K562 (cell line): ENCODE measurements around the gene PPP2R2D. TPM values are rescaled to one million over a fixed set of nuclear protein-coding genes. Genes with fewer than 3 reads are reported as not detected.

Source experiments
- ATAC-seq: fragments of 200-7000 bp; cut with Tn5 transposase; 3 replicates; pipeline ENCODE4 v1.9.1; 2020; ENCODE audit warnings: moderate library complexity
- BruUV-seq: library from RNA; stranded (reverse); fragments of 400-500 nt; replicated peaks from 2 replicates; lab custom pipeline; 2021; lab: Mats Ljungman, UMichigan
- CTCF ChIA-PET: fragments of 300-600 bp; formaldehyde crosslinking; extraction: SDS; loops from one replicate; lab custom pipeline; 2021; ENCODE audit warnings: low intra/inter-chr PET ratio; lab: Yijun Ruan, JAX
- POLR2A ChIA-PET: fragments of 300-600, 350-650 bp; sonication (Branson Sonifier 250); formaldehyde crosslinking; extraction: SDS; loops from one replicate; lab custom pipeline; 2021; ENCODE audit warnings: antibody characterized with exemption, inconsistent platforms; lab: Yijun Ruan, JAX
- DNase-seq, 4 experiments: peaks; one replicate each; pipeline versions ENCODE4 v3.0.0 to v3.0.0-alpha.2; 2011 to 2018; ENCODE audit warnings: low spot score in 3 of 4, mixed read lengths in 3 of 4; ENCODE audit errors: extremely low read depth in 1 of 4
- FAIRE-seq: peaks from 2 replicates; lab custom pipeline; 2011; peaks lifted over from hg19 to GRCh38; lab: Jason Lieb, UNC
- H2AFZ ChIP-seq: 2 replicates; pipeline ENCODE4 v1.6.0; 2011; ENCODE audit warnings: low read depth, low read length, control low read depth, inconsistent platforms
- H3K27ac ChIP-seq: fragments of 200-600 bp; 3 replicates; pipeline ENCODE4 v1.8.0; 2011; ENCODE audit warnings: low read depth, mild to moderate bottlenecking, control low read depth, inconsistent platforms, low read length, moderate library complexity, mixed read lengths; ENCODE audit errors: extremely low read depth
- H3K27me3 ChIP-seq, 2 experiments: fragments of 300-600 bp in 1 of 2; 2 replicates in 1 of 2; 3 replicates in 1 of 2; pipeline versions ENCODE4 v1.6.0 to v1.8.0; 2011; ENCODE audit warnings: inconsistent platforms in 2 of 2, low read length in 2 of 2, mild to moderate bottlenecking in 1 of 2, mixed read lengths in 1 of 2, moderate library complexity in 1 of 2; ENCODE audit not compliant: control insufficient read depth in 2 of 2, insufficient read depth in 2 of 2
- H3K36me3 ChIP-seq: fragments of 300-600 bp; 3 replicates; pipeline ENCODE4 v1.8.0; 2011; ENCODE audit warnings: mild to moderate bottlenecking, low read length, inconsistent platforms; ENCODE audit not compliant: control insufficient read depth, insufficient read depth
- H3K4me1 ChIP-seq, 2 experiments: fragments of 200-600 bp in 1 of 2; replicated peaks in 1 of 2; 2 replicates in 1 of 2; 3 replicates in 1 of 2; pipeline versions ENCODE4 v1.5.1 to v1.8.0; 2011; ENCODE audit warnings: inconsistent platforms in 2 of 2, low read length in 2 of 2, mild to moderate bottlenecking in 1 of 2, mixed read lengths in 1 of 2, moderate library complexity in 1 of 2; ENCODE audit not compliant: control insufficient read depth in 2 of 2, insufficient read depth in 2 of 2
- H3K4me2 ChIP-seq: 2 replicates; pipeline ENCODE4 v1.6.1; 2011; ENCODE audit warnings: low read length, control low read depth, inconsistent platforms, mixed read lengths; ENCODE audit not compliant: insufficient read depth
- H3K4me3 ChIP-seq: fragments of 200-600 bp; sonication (generic), shearing (Covaris generic); 2 replicates; pipeline ENCODE4 v1.5.1; 2016; ENCODE audit warnings: control low read depth, inconsistent platforms
- H3K79me2 ChIP-seq: fragments of 200-600 bp; 3 replicates; pipeline ENCODE4 v1.8.0; 2011; ENCODE audit warnings: low read length, inconsistent platforms; ENCODE audit not compliant: control insufficient read depth, insufficient read depth
- H3K9ac ChIP-seq, 2 experiments: 2 replicates each; pipeline versions ENCODE4 v1.6.0 to v1.6.1; 2011; ENCODE audit warnings: low read depth in 2 of 2, low read length in 2 of 2, control low read depth in 1 of 2, inconsistent platforms in 1 of 2, mild to moderate bottlenecking in 1 of 2, mixed read lengths in 1 of 2; ENCODE audit not compliant: insufficient read depth in 1 of 2
- H3K9me1 ChIP-seq: one replicate; pipeline ENCODE4 v1.6.0; 2011; ENCODE audit warnings: inconsistent platforms, mild to moderate bottlenecking, low read length, moderate library complexity; ENCODE audit not compliant: control insufficient read depth, insufficient read depth
- H3K9me3 ChIP-seq: replicated peaks from 2 replicates; pipeline ENCODE4 v1.5.1; 2011; ENCODE audit warnings: low read depth, low read length, inconsistent platforms; ENCODE audit not compliant: control insufficient read depth, insufficient read depth
- H4K20me1 ChIP-seq: replicated peaks from 2 replicates; pipeline ENCODE4 v1.6.1; 2011; ENCODE audit warnings: low read length, inconsistent platforms, mixed read lengths; ENCODE audit not compliant: control insufficient read depth, insufficient read depth
- BHLHE40 ChIP-seq: IDR thresholded peaks from 2 replicates; pipeline ENCODE4 v1.6.1; 2011; ENCODE audit warnings: low read length, improper control_type of control experiment
- CHCHD3 ChIP-seq: fragments of 250-450 bp; sonication (Bioruptor Pico); IDR thresholded peaks from 2 replicates; pipeline ENCODE4 v2.1.2; 2022; ENCODE audit warnings: mild to moderate bottlenecking
- ETV1 ChIP-seq: fragments of 450-650 bp; conservative IDR thresholded peaks from 2 replicates; pipeline ENCODE4 v1.6.1; 2016; ENCODE audit warnings: missing genetic modification characterization, control low read depth, low read depth, missing compliant biosample characterization
- HMG20A ChIP-seq: fragments of 450-650 bp; formaldehyde crosslinking; conservative IDR thresholded peaks from 2 replicates; pipeline ENCODE4 v1.4.0; 2020; ENCODE audit warnings: mild to moderate bottlenecking, mixed read lengths
- KDM2B ChIP-seq: fragments of 250-450 bp; sonication (Bioruptor Pico); IDR thresholded peaks from 2 replicates; pipeline ENCODE4 v1.8.0; 2021; ENCODE audit warnings: mild to moderate bottlenecking, moderate library complexity
- MTA3 ChIP-seq: fragments of 450-650 bp; formaldehyde crosslinking; IDR thresholded peaks from 2 replicates; pipeline ENCODE4 v1.6.1; 2017; ENCODE audit warnings: mild to moderate bottlenecking, borderline replicate concordance
- NCOR1 ChIP-seq: fragments of 450-650 bp; IDR thresholded peaks from 2 replicates; pipeline ENCODE4 v1.6.1; 2016; ENCODE audit warnings: mild to moderate bottlenecking, moderate library complexity
- NFIC ChIP-seq: fragments of 450-650 bp; IDR thresholded peaks from 2 replicates; pipeline ENCODE4 v1.6.1; 2017; ENCODE audit warnings: mild to moderate bottlenecking, inconsistent platforms
- NFXL1 ChIP-seq: fragments of 450-650 bp; formaldehyde crosslinking; IDR thresholded peaks from 2 replicates; pipeline ENCODE4 v1.4.0; 2021; ENCODE audit warnings: mild to moderate bottlenecking
- SAP30 ChIP-seq: fragments of 200-600 bp; sonication (generic); IDR thresholded peaks from 2 replicates; pipeline ENCODE4 v1.6.1; 2012; ENCODE audit warnings: borderline replicate concordance, low read depth, mild to moderate bottlenecking, moderate library complexity, low read length, control low read depth, inconsistent platforms; ENCODE audit not compliant: insufficient read depth, poor library complexity, severe bottlenecking
- SOX6 ChIP-seq: fragments of 450-650 bp; IDR thresholded peaks from 2 replicates; pipeline ENCODE4 v1.6.1; 2014; ENCODE audit warnings: mild to moderate bottlenecking
- SPI1 ChIP-seq: IDR thresholded peaks from 2 replicates; pipeline ENCODE4 v1.6.1; 2011; ENCODE audit warnings: low read depth, low read length, control low read depth, borderline replicate concordance
- ZBTB34 ChIP-seq: fragments of 250-450 bp; sonication (Bioruptor Pico); IDR thresholded peaks from 2 replicates; pipeline ENCODE4 v1.8.0; 2021; ENCODE audit warnings: mild to moderate bottlenecking, moderate library complexity
- ZNF133 ChIP-seq: fragments of 250-450 bp; sonication (Bioruptor Pico); IDR thresholded peaks from 2 replicates; pipeline ENCODE4 v1.4.0; 2020; ENCODE audit warnings: mild to moderate bottlenecking
- ZNF277 ChIP-seq: fragments of 250-450 bp; sonication (Bioruptor Pico); IDR thresholded peaks from 2 replicates; pipeline ENCODE4 v1.8.0; 2022; ENCODE audit warnings: inconsistent platforms, mild to moderate bottlenecking, moderate library complexity, borderline replicate concordance
- ZNF644 ChIP-seq: fragments of 200-800 bp; sonication (Bioruptor generic); IDR thresholded peaks from 2 replicates; pipeline ENCODE4 v1.6.1; 2016; ENCODE audit warnings: low read depth, missing genetic modification characterization, missing compliant biosample characterization
- WGBS: fragments of 100-300 bp; shearing (Covaris generic); methylation state at CpG from one replicate; pipeline ENCODE4 v1.1.6; 2016; ENCODE audit warnings: low coverage, mixed read lengths; ENCODE audit not compliant: insufficient coverage; ENCODE audit errors: missing lambda C conversion rate; 5-methylcytosine and 5-hydroxymethylcytosine counted together
- in situ Hi-C: fragments of 300-500 bp; cut with MboI; formaldehyde crosslinking; loops from 4 replicates; pipeline ENCODE4 v1.15.0; 2018; ENCODE audit warnings: inconsistent platforms, mixed read lengths
- intact Hi-C: fragments of 100-400 bp; cut with micrococcal nuclease; formaldehyde crosslinking; loops from 2 replicates; pipeline ENCODE4 v1.14.2; 2022
- polyA plus RNA-seq, 8 experiments: library from polyadenylated mRNA; depleted of rRNA in 4 of 8; stranded (reverse) in 5 of 8; unstranded in 3 of 8; fragments of >200 nt; fragmentation: Nextera tagmentation in 2 of 8; fragmentation: Illumina TruSeq in 1 of 8; extraction: Ambion mirVana in 2 of 8; extraction: Trizol in 1 of 8; gene quantifications; 2 replicates each; pipeline versions ENCODE4 v1.2.1 to v1.2.3, GENCODE V29; 2011 to 2014; ENCODE audit warnings: inconsistent platforms in 1 of 8, missing spikeins in 1 of 8
- total RNA-seq, 7 experiments: library from RNA; depleted of rRNA in 6 of 7; stranded (reverse); fragments of >200 nt in 6 of 7; fragmentation: Illumina TruSeq in 2 of 7; extraction: Trizol in 2 of 7; gene quantifications; 2 replicates each; pipeline versions ENCODE4 v1.2.1 to v1.2.3, GENCODE V29; 2011 to 2021; ENCODE audit warnings: low replicate concordance in 1 of 7
- TF ChIP-seq, protein P1 (sequence below): sonication (generic); formaldehyde crosslinking; IDR thresholded peaks from 2 replicates; pipeline ENCODE4 v1.8.0; 2023; ENCODE audit warnings: mild to moderate bottlenecking, missing genetic modification reagents
- TF ChIP-seq, protein P2 (sequence below): fragments of 200-800 bp; sonication (Bioruptor generic); IDR thresholded peaks from 2 replicates; pipeline ENCODE4 v1.6.1; 2017; ENCODE audit warnings: missing genetic modification characterization, missing compliant biosample characterization

PPP2R2D gene
- total and polyA plus RNA-seq, 9 of the 15 experiments (the other 6 are each of a cell fraction or from before 2014, with no cell fraction given) = 1.9 to 37.0 (median 26.8) TPM

DNA sequence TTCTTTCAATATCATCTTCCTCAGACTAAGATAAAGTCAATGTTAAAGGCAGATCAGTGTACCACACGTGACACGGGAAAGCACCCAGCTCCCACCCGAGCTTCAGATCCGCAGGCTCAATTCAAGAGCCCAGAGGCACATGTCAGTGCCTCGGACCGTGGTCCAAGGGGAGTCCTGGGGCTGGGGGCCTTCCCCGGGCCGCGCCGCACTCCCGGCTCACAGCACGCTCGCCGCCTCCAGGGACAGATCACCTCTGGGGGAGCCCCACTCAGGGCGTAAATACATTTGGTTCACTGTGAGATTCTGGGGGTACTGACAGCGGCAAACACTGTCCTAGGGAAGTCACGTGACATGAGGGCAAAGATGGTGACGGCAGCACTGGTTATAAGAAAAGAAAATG, 70.1 kb downstream of the PPP2R2D start:
- no peak for DNase-seq
- TF ChIP-seq ETV1 (tag) (no peak), NFXL1 (no peak), SOX6 (no peak), CHCHD3 (CRISPR knock-in tag) (no peak), SPI1 (no peak), NCOR1 (no peak), BHLHE40 (no peak), ZNF644 (no peak), NFIC (no peak), ZNF133 (CRISPR knock-in tag) (no peak), HMG20A (CRISPR knock-in tag) (no peak), ZBTB34 (CRISPR knock-in tag) (no peak), ZNF277 (CRISPR knock-in tag) (no peak), MTA3 (no peak), SAP30 (no peak), KDM2B (no peak)
- TF ChIP-seq, protein P1, sequence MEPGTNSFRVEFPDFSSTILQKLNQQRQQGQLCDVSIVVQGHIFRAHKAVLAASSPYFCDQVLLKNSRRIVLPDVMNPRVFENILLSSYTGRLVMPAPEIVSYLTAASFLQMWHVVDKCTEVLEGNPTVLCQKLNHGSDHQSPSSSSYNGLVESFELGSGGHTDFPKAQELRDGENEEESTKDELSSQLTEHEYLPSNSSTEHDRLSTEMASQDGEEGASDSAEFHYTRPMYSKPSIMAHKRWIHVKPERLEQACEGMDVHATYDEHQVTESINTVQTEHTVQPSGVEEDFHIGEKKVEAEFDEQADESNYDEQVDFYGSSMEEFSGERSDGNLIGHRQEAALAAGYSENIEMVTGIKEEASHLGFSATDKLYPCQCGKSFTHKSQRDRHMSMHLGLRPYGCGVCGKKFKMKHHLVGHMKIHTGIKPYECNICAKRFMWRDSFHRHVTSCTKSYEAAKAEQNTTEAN (CRISPR knock-in tag) = no peak
- TF ChIP-seq, protein P2, sequence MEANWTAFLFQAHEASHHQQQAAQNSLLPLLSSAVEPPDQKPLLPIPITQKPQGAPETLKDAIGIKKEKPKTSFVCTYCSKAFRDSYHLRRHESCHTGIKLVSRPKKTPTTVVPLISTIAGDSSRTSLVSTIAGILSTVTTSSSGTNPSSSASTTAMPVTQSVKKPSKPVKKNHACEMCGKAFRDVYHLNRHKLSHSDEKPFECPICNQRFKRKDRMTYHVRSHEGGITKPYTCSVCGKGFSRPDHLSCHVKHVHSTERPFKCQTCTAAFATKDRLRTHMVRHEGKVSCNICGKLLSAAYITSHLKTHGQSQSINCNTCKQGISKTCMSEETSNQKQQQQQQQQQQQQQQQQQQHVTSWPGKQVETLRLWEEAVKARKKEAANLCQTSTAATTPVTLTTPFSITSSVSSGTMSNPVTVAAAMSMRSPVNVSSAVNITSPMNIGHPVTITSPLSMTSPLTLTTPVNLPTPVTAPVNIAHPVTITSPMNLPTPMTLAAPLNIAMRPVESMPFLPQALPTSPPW (CRISPR knock-in tag) = no peak
- Histone ChIP-seq H3K27ac (no peak overlapping the region), H3K9me1 (peaks cover 4% of the 10 kb centered on the region), H3K36me3 (peaks cover 84% of the 10 kb centered on the region; the same call in 2 of the 3 replicates), H3K4me1 (peaks cover 0 to 7% of the 10 kb centered on the region in 2 experiments; a peak in 2 of 5 replicates), H3K9me3 (no peaks in the 10 kb centered on the region), H3K79me2 (peaks cover 43% of the 10 kb centered on the region), H3K27me3 (no peaks in the 10 kb centered on the region), H3K9ac (no peak overlapping the region), H3K4me2 (no peak overlapping the region), H2AFZ (no peak overlapping the region), H4K20me1 (peaks cover 23% of the 10 kb centered on the region), H3K4me3 (no peak overlapping the region)
- in situ Hi-C loops = no loop called here
- ChIA-PET POLR2A (no interaction called here), CTCF (no interaction called here)
- BruUV-seq = no TSS peak
- no peak for ATAC-seq
- WGBS = 96% methylated on average over 5 of the region's 18 CpGs
- no peak for FAIRE-seq
- intact Hi-C loops = no loop called here
